D341Med (cell line): Measurements from ENCODE around the gene MT1E.
A peak's percentile ranks its signal among the peaks of the same experiment; 100 is the strongest.
"Not testable (repeated sequence)": the region's sequence is repeated elsewhere in the genome, so short reads cannot be mapped to it uniquely, and the experiment has no call there.

Experiments used
- DNase-seq: peaks from one replicate; pipeline ENCODE4 v3.0.0; 2012; ENCODE audit warnings: low spot score

MT1E gene

DNA sequence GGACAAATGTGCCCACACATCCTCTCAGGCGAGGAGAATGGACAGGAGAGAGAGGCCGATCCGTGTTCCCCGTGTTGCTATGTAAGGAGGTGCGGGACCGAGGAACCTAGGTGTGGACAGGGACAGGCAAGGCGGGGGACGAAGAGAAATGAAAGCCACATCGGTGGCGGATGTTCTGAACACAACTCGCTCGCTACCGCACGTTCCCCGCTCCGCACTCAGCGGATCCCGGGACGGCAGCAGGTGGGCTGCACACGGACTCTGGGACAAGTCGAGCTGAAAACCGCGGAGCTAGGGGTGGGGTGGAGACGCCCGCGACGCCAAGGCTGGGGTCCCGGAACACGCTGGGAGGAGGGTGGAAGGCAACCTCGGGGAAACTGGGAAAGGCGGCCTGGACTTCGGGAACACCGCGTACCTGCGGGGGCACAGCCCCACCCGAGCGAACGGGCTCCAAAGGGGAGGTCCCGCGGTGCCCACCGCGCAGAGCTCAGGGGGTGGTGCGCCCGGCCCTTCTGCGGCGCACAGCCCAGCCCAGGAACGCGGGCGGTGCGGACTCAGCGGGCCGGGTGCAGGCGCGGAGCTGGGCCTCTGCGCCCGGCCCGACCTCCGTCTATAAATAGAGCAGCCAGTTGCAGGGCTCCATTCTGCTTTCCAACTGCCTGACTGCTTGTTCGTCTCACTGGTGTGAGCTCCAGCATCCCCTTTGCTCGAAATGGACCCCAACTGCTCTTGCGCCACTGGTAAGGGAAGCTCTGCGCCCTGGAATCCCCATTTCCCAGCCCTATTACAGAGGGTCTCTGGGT is at the start of gene MT1E:
Gene MT1E (plus strand): TSS at position 642 of the 803 bp plus-strand sequence. CDS start 71 bp downstream, at position 713.
- DNase-seq, result no peak

DNA sequence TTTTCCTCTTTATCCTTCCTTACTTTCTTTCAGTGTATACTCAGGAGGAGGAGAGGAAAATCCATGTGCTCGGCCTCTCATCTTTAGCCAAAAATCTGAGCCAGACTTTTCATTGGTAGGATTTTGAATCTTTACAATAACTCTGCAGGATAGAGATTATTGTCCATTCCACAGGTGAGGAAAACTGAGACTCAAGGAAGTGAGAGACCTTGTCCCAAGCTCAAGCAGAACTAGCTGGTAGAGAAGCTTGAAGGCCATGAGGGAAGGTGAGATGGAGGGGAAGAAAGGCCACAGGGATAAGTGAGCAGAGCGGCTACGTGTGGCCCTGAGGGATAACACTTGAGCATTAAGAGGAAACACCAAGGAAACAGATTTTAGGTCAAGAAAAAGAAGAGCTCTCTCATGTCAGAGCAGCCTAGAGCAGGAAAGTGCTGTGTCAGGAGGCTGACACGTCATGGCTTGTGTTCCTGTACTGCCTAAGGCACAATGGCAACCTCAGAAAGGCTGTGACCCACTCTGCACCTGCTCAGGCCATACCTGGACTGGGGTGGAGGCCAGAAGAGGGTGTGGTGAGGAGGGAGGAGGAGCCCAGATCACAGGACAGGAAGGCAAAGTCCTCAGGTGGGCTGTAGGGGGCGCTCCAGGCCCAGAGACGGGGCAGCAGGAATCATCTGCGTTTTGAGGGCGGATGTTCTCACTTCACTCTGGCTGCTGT is 48.8 kb upstream of the MT1E start:
- DNase-seq, result peak; percentile 51

DNA sequence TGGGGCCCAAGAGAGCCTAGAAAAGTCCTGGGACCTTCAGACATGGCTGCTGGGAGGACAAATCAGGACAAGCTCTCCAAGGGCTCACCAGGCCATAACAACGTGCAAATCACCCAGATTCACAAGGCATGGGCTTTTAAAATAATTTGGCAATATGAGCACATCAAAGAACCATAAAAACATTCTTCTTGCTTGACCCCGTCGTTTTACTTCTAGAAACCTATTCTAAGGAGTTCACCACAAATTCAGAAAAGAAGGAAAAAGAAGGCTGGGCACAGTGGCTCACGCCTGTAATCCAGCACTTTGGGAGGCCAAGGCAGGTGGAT is 48.3 kb upstream of the MT1E start:
- no peak for DNase-seq

DNA sequence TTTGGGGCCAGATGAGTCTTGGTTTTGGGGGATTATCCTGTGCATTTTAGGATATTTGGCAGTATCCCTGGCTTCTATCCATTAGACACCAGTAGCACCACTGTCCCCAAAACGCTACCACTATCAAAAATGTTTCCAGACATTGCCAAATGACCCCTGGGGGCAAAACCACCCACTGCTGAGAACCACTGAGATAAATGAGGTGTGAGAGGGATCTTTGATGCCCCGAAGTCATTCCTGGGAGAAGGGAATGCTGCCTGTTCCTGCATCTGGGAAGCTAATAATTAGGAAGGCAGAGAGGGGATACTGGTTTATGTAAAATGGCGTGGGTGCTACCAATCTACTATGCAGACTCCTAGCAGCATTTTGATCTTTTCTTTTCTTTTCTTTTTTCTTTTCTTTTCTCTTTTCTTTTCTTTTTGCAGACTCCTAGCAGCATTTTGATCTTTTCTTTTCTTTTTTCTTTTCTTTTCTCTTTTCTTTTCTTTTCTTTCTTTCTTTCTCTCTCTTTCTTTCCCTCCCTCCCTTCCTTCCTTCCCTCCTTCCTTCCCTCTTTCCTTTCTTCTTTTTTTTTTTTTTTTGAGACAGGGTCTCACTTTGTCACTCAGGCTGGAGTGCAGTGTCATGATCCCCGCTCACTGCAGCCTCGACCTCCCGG is 45.1 kb upstream of the MT1E start:
- DNase-seq, result no peak

DNA sequence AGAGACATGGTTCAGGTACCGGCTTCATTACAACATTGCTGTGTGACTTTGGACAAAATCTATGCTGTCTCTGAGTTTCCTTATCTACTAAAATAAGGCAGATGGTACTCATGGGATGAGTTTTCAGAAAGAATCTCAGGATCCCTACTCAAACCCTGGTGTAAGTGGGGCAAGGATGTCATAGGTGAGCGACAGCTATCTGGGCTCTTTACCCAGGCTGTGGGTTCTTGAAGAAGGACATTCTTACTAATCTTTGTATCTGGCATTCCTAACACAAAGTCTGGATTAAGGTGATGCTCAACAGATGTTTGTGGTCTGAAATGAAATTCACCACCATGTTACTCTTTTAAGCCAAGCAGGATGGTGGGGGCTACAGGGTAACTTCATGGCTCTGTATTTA is 42.7 kb upstream of the MT1E start:
- DNase-seq, result not testable (repeated sequence)

DNA sequence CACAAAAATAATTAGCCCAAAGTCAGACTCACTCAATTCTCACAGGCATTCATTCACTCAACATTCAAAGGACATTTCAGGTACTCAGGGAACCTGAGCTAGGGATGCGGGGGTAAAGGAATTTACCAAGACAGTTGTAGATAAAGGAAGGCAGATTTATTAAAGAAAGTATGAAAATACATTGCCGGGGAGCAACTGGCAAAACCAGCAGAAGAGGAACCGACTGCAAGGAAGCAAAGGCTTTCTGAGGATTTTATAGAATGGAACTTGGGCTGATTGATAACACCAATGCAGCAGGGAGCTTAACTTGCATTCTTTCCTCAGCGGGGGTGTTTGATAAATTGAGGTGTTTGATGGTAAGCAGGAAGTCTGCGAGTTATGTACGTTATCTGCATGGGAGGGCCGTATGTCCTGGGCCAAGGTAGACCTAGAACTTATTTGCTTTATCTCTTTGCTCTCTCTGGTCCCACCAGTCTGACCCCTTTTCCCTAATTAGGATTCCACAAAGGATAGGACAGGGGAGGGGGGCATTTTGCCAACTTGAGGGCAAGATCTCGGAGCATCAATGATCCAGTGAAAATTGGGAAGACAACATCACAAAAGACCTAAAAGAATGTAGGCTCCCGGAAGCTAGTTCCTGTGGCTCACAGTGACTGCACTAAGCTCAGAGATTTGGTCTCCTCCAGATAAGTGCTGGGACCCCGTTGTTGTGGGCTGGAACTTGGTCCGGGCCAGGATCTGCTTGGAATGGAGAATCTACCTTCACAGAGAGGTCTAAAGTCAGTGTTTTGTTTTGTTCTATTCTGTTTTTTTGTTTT is 42.0 kb upstream of the MT1E start:
- DNase-seq, result no peak

DNA sequence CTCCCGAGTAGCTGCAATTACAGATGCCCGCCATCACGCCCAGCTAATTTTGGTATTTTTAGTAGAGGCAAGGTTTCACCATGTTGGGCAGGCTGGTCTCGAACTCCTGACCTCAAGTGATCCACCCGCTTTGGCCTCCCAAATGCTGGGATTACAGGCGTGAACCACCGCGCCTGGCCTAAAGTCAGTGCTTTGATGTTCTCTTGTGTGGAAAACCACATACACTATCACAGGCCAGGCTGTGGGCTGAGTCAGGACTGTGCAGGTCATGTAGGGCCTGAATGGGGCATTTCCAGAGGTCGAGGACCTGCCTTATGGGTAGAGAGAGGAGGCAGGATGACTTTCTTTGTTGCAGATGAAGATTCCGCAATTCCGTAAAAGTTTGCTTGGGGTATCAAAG is 41.3 kb upstream of the MT1E start:
- DNase-seq, result no peak

DNA sequence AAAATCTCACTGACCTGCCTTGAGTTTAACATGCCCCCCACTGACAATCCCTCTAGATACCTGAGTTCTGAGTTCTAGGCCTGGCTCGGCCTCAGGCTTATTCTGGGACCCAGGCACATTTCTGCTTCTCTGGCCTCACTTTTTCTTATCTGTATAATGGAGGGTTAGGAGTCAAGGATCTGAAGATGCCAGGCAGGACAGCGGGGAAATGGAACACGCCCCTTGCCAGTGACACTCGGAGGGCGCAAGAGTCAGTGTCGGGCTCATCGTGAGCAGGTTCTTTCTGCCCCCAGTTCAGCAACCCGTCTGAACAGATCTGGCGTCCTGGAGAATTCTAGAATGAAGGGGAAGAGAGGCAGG is 36.8 kb upstream of the MT1E start:
- DNase-seq, result no peak

DNA sequence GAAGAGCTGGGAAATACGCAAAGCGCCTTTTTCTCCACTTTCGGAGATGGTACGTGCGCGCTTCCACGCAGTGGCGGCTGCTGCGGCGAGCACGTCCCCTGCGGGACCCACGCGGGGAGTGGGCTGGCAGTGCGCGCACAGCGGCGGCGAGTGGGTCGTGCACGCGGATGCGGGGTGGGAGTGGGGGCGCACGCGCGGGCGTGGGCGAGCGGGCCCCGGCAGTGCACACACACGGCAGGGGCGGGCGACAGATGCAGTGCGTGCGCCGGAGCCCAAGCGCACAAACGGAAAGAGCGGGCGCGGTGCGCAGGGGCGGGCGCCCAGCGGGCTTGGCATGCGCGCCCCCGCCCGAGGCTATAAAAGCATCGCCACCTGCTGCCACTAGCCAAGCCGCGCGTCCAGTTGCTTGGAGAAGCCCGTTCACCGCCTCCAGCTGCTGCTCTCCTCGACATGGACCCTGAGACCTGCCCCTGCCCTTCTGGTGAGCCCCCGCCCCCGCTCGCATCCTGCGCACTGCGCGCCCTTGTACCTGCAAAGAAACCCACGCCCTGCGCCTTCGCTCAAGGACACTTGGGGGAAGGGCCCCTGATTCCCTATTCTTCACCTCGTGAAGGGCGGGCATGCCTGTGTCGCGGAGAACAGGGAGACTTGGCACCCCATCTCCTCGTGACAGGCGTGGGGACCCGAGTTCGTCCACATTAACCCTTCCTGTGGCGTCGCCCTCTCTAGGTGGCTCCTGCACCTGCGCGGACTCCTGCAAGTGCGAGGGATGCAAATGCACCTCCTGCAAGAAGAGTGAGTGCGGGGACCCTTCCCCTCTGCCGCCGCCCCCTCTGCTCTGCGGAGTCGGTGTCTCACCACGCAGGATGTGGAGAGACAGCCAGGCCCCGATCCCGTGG is 36.2 kb upstream of the MT1E start, which contains the start of gene MT3:
Gene MT3 (plus strand): TSS at position 388 of the 899 bp plus-strand sequence. CDS start 63 bp downstream, at position 451.
- DNase-seq, result no peak

DNA sequence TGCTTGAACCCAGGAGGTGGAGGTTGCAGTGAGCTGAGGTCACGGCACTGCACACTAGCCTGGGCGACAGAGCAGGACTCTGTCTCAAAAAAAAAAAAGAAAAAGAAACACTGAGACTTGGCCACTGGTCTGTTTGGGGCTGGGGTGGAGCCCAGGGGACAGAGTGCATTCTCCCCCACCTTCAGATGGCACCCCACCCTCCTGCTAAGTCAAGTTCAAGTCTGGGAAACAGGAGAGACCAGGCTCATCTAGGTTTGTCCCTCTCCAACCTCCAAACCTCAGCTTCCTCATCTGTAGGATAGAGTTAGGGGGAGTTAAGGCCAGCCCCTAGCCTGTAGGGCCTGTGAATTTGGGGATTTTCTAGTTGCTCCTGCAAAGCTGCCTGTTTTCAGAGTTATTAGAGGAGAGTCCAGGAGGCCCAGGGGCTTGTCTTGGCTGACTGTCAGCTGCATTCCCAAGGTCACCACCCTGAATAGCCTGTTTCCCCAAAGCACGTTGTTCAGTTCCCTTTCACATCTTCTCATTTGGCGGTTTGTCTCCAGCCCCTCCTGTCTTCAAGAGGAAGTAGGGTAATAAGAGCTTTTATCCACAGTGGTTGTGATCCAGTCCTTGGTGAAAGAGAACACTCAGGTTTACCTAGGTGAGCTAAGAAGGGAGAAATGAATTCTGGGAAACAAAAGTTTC is 34.1 kb upstream of the MT1E start:
- no peak for DNase-seq

DNA sequence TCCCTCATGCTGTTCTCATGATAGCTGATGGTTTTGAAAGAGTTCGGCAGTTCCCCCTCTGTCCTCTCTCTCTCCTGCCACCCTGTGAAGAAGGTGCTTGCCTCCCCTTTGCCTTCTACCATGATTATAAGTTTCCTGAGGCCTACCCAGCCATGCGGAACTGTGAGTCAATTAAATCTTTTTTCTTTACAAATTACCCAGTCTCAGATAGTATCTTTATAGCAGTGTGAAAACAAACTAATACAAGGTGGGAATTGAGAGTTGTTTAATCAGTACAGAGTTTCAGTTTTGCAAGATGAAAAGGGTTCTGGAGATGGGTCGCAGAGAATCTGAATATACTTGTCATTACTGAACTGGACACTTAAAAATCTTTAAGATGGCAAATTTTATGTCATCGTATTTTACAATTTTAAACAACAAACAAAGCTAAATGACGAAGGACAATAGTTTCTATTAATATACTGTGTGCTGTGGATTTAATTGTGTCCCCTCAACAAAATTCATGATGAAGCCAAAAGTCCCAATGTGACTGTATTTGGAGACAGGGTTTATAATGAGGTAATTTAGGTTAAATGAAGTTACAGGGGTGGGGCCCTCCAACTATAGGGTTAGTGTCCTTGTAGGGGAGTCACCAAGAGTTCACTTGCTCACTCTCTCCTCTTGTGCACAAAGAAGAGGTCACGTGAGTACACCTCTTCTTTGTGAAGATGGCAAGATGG is 31.8 kb upstream of the MT1E start:
- DNase-seq, result no peak

DNA sequence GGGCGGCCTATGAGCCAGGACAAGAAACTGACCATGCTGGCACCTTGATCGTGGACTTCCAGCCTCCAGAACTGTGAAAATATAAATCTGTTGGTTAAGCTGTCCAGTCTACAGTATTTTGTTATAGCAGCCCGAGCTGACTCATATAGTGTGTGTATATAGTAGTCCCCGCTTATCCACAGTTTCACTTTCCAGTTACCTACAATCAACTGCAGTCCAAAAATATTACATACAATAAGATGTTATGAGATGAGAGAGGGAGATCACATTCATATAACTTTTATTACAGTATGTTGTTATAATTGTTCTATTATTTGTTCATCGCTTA is 31.3 kb upstream of the MT1E start:
- no peak for DNase-seq

DNA sequence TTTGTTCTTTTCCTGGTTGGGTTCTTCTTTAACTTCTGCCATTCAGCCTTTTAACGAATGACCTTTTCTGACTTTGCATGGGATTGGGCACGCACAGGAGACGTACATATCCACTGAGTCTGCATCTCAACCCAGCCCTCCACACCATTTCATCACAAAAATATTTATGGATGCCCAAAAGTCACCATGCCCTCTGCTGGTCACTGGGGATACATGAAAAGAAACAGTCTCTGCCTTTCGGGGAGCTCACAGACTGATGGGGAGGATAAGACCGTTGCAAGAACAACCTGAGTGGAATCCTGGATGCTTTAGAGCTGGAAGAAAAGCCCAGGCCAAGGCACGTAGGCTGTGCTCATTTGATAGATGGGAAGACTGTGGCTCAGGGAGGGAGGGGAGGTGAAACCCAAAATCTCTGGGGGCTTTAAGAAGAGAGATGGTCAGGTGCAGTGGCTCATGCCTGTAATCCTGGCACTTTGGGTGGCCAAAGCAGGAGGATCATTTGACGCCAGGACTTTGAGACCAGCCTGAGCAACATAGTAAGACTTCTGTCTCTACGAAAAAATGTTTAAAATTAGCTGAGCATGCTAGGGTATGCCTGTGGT is 25.1 kb upstream of the MT1E start:
- peak; percentile 64 for DNase-seq

DNA sequence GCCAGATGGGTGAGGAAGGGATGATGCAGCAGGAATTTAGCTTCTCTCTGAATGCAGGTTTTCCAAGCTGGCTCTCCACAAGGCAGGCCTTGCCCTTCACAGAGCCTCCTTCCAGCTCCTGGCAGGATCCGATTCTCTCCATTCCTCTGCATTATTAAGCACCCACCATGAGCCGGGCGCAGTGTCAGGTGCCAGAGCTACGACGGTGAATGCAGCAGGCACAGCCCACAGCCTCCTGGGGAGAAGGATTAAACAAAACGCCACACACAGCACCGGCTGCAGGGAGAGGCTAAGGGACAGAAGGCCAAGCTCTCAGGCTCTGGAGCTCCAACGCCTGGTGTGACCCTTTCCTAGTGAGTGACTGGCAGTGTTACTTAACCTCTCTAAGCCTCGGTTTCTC is 24.3 kb upstream of the MT1E start:
- DNase-seq, result no peak

DNA sequence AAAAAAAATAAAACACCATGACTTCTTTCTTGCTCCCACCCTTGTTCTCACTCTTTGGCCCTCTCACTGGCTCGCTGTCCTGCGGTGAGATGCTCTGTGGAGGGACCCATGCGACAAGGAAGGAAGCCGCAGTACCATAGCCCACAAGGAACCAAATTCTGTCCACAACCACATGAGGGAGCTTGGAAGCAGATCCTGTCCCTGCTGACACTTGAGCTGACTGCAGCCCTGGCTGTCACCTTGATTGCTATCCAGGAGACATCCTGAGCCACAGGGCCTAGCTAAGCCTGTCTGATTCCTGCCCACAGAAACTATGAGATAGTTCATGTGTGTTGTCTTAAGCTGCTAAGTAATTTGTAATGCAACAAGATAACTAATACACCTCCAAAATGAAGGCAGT is 22.0 kb upstream of the MT1E start:
- peak; percentile 58 for DNase-seq

DNA sequence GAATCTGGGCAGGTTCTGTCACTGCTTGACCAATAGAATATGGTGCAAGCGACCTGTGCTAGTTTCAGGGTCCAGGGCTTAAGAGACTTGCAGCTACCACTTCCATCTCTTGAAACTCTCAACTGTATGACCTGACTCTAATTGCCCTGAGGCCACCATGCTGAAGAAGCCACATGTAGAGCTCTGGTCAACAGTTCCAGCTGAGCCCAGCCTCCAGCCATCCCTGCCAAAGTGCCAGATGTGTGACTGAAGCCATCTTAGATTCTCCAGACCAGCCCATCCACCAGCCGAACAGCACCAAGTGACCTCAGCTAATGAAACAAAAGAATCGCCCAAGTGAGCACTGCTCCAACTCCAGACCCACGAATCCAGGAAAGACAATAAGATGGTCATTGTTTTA is 20.6 kb upstream of the MT1E start:
- DNase-seq, result no peak

DNA sequence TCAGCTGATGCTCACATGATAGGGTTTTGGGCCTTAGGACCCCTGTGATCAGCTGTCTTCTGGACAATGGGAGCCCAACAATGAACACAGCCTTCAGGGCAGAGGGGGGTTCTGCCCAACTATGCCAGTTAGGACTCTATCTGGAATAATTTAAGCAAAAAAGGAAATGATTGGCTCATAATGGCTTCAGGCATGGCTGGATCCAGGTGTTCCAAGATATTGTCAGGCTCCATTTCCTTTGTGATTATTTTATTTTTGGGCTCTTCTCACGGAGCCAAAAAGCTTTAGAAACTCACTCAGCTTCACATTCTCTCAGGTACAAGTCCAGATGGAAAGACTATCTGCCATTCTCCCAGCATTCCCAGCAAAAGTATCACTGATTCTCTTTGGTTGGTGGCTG is 20.1 kb upstream of the MT1E start:
- no peak for DNase-seq

DNA sequence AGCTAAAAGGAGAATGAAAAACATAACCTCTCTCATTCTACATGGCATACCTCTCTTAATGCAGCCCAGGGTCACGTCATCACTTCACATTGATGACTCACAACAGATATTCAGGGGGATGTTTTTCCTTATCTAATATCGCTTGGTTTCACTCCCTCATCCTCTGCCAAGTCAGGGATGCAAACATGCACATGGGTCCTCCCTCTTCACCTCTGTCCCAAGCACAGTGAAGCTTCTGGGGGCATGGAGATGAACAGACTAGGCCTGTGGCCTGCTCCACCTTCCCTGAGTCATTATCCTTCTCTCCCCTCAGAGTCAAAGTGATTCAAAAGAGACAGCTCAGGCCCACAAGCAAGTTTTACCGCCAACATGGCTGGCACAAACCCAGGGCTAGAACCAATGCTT is 19.5 kb upstream of the MT1E start:
- DNase-seq, result no peak

DNA sequence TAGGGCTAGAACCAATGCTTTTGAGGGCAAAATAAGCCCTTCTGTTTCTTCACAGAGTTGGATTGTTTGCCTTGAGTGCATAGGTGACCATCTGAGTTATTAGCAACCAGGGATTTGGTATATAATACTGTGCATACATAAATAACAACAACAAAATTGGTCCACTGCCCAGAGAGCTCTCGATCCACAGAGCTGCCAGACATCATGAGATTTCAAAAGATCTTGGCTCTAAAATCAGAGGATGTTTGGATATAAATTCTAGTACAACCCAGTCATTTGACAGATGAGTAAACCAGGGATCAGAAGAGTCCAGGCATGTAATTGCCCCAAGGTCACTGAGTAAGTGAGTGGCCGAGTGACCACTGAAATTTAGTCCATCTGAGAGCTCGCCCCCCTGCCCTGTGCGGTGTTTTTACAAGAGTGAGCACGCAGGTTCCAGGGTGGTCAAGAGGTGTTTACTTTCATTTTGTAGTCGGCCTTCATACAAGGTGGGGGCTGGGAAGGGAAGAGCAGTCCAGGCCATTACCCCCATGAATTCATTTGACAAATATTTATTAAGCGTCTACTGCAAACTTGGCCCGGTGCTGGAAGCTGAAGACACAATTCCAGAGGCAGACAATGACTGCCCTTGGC is 19.0 kb upstream of the MT1E start:
- no peak for DNase-seq
